Measurements from ENCODE around the gene PERM1. TPM values are rescaled to one million over a fixed set of nuclear protein-coding genes. Genes with fewer than 3 reads are reported as not detected.

PERM1 gene
- total RNA-seq, 3 donors from 2014 or later: 0.33 to 1.9 TPM; not detected in 1

GRCh38 chr1:998745-998994, 16.8 kb upstream of the PERM1 start:
- Histone ChIP-seq H3K36me3 (no peaks in the 10 kb centered on the region), H3K27ac (peak overlapping the region; percentile 96 to 98), H3K9me3 (no peaks in the 10 kb centered on the region), H3K27me3 (peaks cover 0 to 8% of the 10 kb centered on the region in 2 donors), H3K4me1 (peaks cover 6 to 15% of the 10 kb centered on the region in 2 donors), H3K4me3 (peak overlapping the region; percentile 48 to 89 (median 71))
- DNase-seq (ENCODE audit: low spot score in 2 of 2): no peak
- no peak for TF ChIP-seq POLR2A (IDR thresholded peaks at IDR 0.05)
- TF ChIP-seq, protein P1, sequence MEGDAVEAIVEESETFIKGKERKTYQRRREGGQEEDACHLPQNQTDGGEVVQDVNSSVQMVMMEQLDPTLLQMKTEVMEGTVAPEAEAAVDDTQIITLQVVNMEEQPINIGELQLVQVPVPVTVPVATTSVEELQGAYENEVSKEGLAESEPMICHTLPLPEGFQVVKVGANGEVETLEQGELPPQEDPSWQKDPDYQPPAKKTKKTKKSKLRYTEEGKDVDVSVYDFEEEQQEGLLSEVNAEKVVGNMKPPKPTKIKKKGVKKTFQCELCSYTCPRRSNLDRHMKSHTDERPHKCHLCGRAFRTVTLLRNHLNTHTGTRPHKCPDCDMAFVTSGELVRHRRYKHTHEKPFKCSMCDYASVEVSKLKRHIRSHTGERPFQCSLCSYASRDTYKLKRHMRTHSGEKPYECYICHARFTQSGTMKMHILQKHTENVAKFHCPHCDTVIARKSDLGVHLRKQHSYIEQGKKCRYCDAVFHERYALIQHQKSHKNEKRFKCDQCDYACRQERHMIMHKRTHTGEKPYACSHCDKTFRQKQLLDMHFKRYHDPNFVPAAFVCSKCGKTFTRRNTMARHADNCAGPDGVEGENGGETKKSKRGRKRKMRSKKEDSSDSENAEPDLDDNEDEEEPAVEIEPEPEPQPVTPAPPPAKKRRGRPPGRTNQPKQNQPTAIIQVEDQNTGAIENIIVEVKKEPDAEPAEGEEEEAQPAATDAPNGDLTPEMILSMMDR (IDR thresholded peaks at IDR 0.05): no peak
- no peak for TF ChIP-seq POLR2AphosphoS5 (IDR thresholded peaks at IDR 0.05)
- intact Hi-C loops (cut with DNase I; ENCODE audit: low total_unique reads): loop anchor here (5.0 kb wide), 1 partner anchor 64 kb away; no protein-coding TSS in a partner anchor

- peak overlapping the region in 1 of 2 donors; percentile 98 for H3K27ac ChIP-seq
Observed at GRCh38 chr1:997993-998744, 16.3 kb upstream of the PERM1 start.

DNA sequence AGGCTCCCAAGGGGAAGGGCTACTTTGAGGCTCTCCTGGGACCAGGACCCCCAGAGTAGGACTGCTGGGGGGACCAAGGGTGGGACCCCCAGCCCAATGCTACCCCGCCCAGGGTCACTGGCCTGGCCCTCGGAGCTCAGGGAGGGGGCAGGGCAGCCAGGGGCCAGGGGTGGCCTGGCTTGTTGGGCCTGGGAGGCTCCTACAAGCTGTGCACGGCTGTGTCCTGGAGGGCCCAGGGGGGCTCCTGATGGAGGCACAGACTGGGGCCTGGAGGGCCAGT, 15.8 kb upstream of the PERM1 start:
- no peak overlapping the region for H3K27ac ChIP-seq
- H3K4me3 ChIP-seq: peak overlapping the region in 1 of 3 donors; percentile 89
- H3K27me3 ChIP-seq: peaks cover 0 to 8% of the 10 kb centered on the region in 2 donors
- no peak for DNase-seq (ENCODE audit: low spot score in 2 of 2)
- H3K36me3 ChIP-seq: no peaks in the 10 kb centered on the region
- TF ChIP-seq POLR2AphosphoS5 (IDR thresholded peaks at IDR 0.05) (no peak), POLR2A (IDR thresholded peaks at IDR 0.05) (no peak)
- TF ChIP-seq, protein P1 (IDR thresholded peaks at IDR 0.05): no peak
- no peaks in the 10 kb centered on the region for H3K9me3 ChIP-seq
- intact Hi-C loops (cut with DNase I; ENCODE audit: low total_unique reads): loop anchor here (1.0 to 5.0 kb wide), 2 partner anchors 43 to 65 kb away; no protein-coding TSS in a partner anchor
- H3K4me1 ChIP-seq: peaks cover 6 to 15% of the 10 kb centered on the region in 2 donors

More at GRCh38 chr1:997993-998744, 16.3 kb upstream of the PERM1 start:
- DNase-seq (ENCODE audit: low spot score in 2 of 2): no peak
- Histone ChIP-seq H3K27me3 (peaks cover 0 to 8% of the 10 kb centered on the region in 2 donors), H3K36me3 (no peaks in the 10 kb centered on the region), H3K4me1 (peaks cover 6 to 15% of the 10 kb centered on the region in 2 donors), H3K9me3 (no peaks in the 10 kb centered on the region), H3K4me3 (peak overlapping the region; percentile 48 to 89 (median 71))
- intact Hi-C loops (cut with DNase I; ENCODE audit: low total_unique reads): loop anchor here (1.0 to 5.0 kb wide), 2 partner anchors 44 to 64 kb away; no protein-coding TSS in a partner anchor
- TF ChIP-seq POLR2AphosphoS5 (IDR thresholded peaks at IDR 0.05) (no peak), POLR2A (IDR thresholded peaks at IDR 0.05) (no peak)
- TF ChIP-seq, protein P1 (IDR thresholded peaks at IDR 0.05): no peak

- peaks cover 6 to 15% of the 10 kb centered on the region in 2 donors for H3K4me1 ChIP-seq
- intact Hi-C loops (cut with DNase I; ENCODE audit: low total_unique reads): loop anchor here (1.0 to 5.0 kb wide), 2 partner anchors 43 to 65 kb away; no protein-coding TSS in a partner anchor
- no peak for DNase-seq (ENCODE audit: low spot score in 2 of 2)
Observed at GRCh38 chr1:996851-997712, 15.2 kb upstream of the PERM1 start.

More at GRCh38 chr1:996851-997712, 15.2 kb upstream of the PERM1 start:
- no peak overlapping the region for H3K4me3 ChIP-seq
- no peak overlapping the region for H3K27ac ChIP-seq
- H3K27me3 ChIP-seq: peaks cover 0 to 8% of the 10 kb centered on the region in 2 donors
- TF ChIP-seq POLR2AphosphoS5 (IDR thresholded peaks at IDR 0.05) (no peak), POLR2A (IDR thresholded peaks at IDR 0.05) (no peak)
- TF ChIP-seq, protein P1 (IDR thresholded peaks at IDR 0.05): no peak
- H3K36me3 ChIP-seq: no peaks in the 10 kb centered on the region
- peaks cover 1 to 3% of the 10 kb centered on the region in 2 donors for H3K9me3 ChIP-seq

Measured in breast epithelium (tissue), 4 donors.